ENCODE measurements around the gene CITED4.

DNA sequence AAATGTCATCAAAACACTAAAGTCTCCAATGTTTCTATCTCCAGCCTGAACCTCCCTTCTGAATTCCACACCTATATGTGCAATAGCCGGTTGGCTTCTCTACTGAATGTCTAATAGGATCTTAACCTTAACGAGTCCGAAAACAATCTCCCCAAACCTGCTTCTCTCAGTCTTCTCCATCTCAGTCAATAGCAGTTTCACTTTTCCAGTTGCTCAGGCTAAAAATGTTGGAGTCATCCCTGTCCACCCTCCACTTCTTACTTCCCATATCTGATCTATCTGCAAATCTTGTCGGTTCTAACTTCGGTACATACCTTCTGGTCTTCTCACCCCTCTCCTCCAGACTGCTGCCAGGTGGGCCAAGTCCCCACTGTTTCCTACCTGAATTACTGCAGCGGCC, 25.5 kb upstream of the CITED4 start:
- TF ChIP-seq TAF1 (IDR thresholded peaks at IDR 0.05; ENCODE audit: low read depth), result no peak
- TF ChIP-seq, protein P1, sequence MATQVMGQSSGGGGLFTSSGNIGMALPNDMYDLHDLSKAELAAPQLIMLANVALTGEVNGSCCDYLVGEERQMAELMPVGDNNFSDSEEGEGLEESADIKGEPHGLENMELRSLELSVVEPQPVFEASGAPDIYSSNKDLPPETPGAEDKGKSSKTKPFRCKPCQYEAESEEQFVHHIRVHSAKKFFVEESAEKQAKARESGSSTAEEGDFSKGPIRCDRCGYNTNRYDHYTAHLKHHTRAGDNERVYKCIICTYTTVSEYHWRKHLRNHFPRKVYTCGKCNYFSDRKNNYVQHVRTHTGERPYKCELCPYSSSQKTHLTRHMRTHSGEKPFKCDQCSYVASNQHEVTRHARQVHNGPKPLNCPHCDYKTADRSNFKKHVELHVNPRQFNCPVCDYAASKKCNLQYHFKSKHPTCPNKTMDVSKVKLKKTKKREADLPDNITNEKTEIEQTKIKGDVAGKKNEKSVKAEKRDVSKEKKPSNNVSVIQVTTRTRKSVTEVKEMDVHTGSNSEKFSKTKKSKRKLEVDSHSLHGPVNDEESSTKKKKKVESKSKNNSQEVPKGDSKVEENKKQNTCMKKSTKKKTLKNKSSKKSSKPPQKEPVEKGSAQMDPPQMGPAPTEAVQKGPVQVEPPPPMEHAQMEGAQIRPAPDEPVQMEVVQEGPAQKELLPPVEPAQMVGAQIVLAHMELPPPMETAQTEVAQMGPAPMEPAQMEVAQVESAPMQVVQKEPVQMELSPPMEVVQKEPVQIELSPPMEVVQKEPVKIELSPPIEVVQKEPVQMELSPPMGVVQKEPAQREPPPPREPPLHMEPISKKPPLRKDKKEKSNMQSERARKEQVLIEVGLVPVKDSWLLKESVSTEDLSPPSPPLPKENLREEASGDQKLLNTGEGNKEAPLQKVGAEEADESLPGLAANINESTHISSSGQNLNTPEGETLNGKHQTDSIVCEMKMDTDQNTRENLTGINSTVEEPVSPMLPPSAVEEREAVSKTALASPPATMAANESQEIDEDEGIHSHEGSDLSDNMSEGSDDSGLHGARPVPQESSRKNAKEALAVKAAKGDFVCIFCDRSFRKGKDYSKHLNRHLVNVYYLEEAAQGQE (IDR thresholded peaks at IDR 0.05; ENCODE audit: borderline replicate concordance), result no peak
- TF ChIP-seq, protein P2, sequence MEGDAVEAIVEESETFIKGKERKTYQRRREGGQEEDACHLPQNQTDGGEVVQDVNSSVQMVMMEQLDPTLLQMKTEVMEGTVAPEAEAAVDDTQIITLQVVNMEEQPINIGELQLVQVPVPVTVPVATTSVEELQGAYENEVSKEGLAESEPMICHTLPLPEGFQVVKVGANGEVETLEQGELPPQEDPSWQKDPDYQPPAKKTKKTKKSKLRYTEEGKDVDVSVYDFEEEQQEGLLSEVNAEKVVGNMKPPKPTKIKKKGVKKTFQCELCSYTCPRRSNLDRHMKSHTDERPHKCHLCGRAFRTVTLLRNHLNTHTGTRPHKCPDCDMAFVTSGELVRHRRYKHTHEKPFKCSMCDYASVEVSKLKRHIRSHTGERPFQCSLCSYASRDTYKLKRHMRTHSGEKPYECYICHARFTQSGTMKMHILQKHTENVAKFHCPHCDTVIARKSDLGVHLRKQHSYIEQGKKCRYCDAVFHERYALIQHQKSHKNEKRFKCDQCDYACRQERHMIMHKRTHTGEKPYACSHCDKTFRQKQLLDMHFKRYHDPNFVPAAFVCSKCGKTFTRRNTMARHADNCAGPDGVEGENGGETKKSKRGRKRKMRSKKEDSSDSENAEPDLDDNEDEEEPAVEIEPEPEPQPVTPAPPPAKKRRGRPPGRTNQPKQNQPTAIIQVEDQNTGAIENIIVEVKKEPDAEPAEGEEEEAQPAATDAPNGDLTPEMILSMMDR (IDR thresholded peaks at IDR 0.05; ENCODE audit: poor library complexity, severe bottlenecking), result no peak
- no peak for TF ChIP-seq EZH2 (IDR thresholded peaks at IDR 0.05; ENCODE audit: borderline replicate concordance, insufficient read depth, low read length, poor library complexity, severe bottlenecking)
- no peak for TF ChIP-seq POLR2AphosphoS5 (IDR thresholded peaks at IDR 0.05)
- no peak for TF ChIP-seq RAD21 (conservative IDR thresholded peaks at IDR 0.05)
- TF ChIP-seq MXI1 (conservative IDR thresholded peaks at IDR 0.05; ENCODE audit: poor library complexity, severe bottlenecking), result no peak
- TF ChIP-seq EP300 (conservative IDR thresholded peaks at IDR 0.05; ENCODE audit: poor library complexity, severe bottlenecking), result no peak
